PFSK-1 (cell line): ENCODE data around the gene CPB2.

Experiments used
- FOXP2 ChIP-seq: optimal IDR thresholded peaks from 2 replicates; pipeline ENCODE3; 2011; ENCODE audit warnings: borderline replicate concordance, control low read depth, inconsistent platforms; ENCODE audit not compliant: insufficient read depth; ENCODE audit errors: extremely low read length, extremely low read depth
- POLR2AphosphoS5 ChIP-seq: IDR thresholded peaks from 2 replicates; pipeline ENCODE4 v1.6.1; 2012; ENCODE audit warnings: low read depth, mild to moderate bottlenecking, control low read depth, low read length, moderate library complexity
- REST ChIP-seq, 2 experiments: IDR thresholded peaks; 2 replicates each; pipeline versions ENCODE4 v1.6.1 to v1.8.0; 2011 to 2012; ENCODE audit warnings: low read depth in 2 of 2, low read length in 2 of 2, control low read depth in 1 of 2, inconsistent platforms in 1 of 2, mild to moderate bottlenecking in 1 of 2, moderate library complexity in 1 of 2; ENCODE audit not compliant: insufficient read depth in 1 of 2
- SIN3A ChIP-seq: IDR thresholded peaks from 2 replicates; pipeline ENCODE4 v1.6.1; 2012; ENCODE audit warnings: mild to moderate bottlenecking, low read length, moderate library complexity, borderline replicate concordance; ENCODE audit not compliant: insufficient read depth
- TAF1 ChIP-seq: IDR thresholded peaks from 2 replicates; pipeline ENCODE4 v1.6.1; 2012; ENCODE audit warnings: low read length, control low read depth, borderline replicate concordance; ENCODE audit not compliant: insufficient read depth

Gene CPB2

DNA sequence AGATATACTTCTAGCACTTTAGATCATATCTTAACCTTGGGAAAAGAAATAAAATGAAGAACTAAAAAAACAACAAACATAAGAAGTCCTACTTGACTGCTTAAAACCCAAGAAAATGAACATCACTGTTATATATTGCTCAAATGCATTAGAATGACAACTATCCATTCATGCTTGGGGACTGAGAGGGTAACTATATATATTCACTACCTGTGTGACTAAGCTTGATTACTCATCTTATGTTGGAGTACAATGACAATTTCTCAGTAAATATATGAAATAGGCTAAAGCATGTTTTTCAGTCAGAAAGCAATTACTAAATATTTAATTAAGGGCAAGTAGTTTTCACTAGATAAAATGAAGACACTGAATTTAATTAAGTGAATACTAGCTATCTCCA is 92.4 kb downstream of the CPB2 start:
- TF ChIP-seq FOXP2: no peak

DNA sequence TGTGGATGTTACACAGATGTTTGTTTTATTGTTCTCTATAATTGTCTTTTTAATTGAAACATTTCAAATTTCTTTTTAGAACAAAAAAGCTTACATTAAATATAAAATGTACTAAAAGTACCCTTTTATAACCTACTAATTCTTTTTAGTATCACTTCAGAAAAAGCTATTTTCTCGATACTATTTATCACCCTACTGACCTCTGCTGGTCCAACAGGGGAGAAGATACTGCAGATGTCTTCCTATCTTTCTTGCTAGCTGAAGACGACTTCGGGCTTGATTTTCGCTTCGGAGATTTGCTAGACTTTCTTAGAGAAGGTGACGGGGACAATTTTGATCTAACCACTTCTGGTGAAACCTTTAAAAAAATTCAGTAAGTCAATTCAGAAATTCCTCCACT is 94.7 kb downstream of the CPB2 start:
- no peak for TF ChIP-seq REST (IDR thresholded peaks at IDR 0.05; ENCODE audit: insufficient read depth in 1 of 2, low read depth in 2 of 2, low read length in 2 of 2)
- TF ChIP-seq TAF1: no peak
- no peak for TF ChIP-seq SIN3A
- TF ChIP-seq FOXP2: no peak
- TF ChIP-seq POLR2AphosphoS5: no peak

DNA sequence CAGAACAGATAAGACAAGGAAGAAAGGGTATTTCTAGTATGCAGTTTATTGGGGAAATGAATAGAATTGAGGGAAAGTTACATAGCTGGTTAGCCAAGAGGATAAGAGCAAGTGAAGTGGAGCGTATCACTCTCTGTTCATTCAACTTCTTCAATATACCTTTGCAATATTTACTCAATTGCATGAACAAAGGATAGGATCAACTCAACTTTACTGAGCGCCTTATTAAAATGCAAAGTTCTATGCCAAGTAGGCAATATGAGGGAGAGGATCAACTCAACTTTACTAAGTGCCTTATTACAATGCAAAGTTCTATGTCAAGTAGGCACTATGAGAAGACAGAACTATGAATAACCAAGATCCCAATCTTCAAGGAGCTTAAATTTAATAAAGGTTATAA is 96.2 kb downstream of the CPB2 start:
- no peak for TF ChIP-seq POLR2AphosphoS5
- TF ChIP-seq REST (IDR thresholded peaks at IDR 0.05; ENCODE audit: insufficient read depth in 1 of 2, low read depth in 2 of 2, low read length in 2 of 2): no peak
- TF ChIP-seq FOXP2: no peak
- no peak for TF ChIP-seq SIN3A
- no peak for TF ChIP-seq TAF1

DNA sequence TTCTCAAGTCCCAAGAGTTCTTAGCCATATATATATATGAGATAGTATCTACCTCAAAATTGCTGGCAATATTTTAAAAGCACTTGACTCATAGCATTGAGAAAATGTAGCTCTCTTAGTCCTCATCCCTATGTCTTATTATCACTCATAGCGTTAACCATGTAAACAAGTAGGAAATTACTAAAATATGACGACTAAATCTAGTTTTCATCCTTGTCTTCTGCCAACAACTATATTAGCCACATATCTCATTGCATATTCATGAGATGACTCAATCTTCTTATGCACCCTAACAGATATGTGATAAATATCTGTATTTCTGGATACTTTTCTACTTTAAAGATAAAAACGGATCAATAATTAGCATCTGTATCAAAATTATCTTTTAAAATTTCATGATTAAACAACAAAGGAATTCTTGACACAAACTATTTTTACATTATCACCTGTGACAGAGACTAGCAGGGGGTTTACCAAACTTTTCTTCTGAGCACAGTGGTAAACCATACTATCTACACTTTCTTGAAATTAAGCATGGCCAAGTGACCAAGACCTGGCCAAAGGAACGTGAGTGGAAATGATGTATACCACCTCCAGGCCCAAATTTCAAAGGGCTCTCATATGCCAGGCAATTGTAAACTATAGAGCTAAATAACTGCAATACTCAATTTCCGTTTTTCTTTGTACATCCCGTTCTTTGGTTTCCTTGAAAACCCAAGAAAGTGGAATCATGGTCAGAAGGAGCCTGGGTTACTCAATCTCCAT is 98.0 kb downstream of the CPB2 start:
- TF ChIP-seq SIN3A (no peak), TAF1 (no peak), REST (IDR thresholded peaks at IDR 0.05; ENCODE audit: insufficient read depth in 1 of 2, low read depth in 2 of 2, low read length in 2 of 2) (no peak), POLR2AphosphoS5 (no peak), FOXP2 (no peak)

DNA sequence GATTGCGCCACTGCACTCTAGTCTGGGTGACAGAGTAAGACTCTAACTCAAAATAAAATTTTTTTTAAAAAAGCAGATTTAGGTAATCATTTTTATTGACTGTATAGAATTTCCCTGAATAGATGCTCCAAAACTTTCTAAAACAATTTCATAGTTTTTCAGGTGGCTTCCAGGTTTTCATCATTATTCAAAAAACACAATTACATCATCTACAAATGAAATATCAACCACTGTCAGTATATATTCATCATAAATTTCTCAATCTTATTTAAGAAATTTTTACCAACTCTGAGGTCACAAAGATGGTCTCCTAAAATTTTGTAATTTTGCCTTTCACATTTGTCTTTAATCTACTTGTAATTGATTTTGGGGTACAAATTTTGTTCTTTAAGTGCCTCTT is 100.3 kb downstream of the CPB2 start:
- TF ChIP-seq REST (IDR thresholded peaks at IDR 0.05; ENCODE audit: insufficient read depth in 1 of 2, low read depth in 2 of 2, low read length in 2 of 2) (no peak), TAF1 (no peak), SIN3A (no peak)
